ENCODE data around the gene TMEM72. TPM values are rescaled to one million over a fixed set of nuclear protein-coding genes. Genes with fewer than 3 reads are reported as not detected.

TMEM72 gene
- total and polyA plus RNA-seq, 2 of the 13 experiments (the other 11 are each of a cell fraction or from before 2014, with no cell fraction given) = 0.04 TPM; not detected in 1

GRCh38 chr10:44975431-44976331, 64.5 kb downstream of the TMEM72 start (continued):
- no peak for TF ChIP-seq ZBTB49 (CRISPR knock-in tag; IDR thresholded peaks at IDR 0.05; ENCODE audit: borderline replicate concordance)
- peak; percentile 48; the same call in 1 of the 2 replicates for TF ChIP-seq ZNF687 (CRISPR knock-in tag; IDR thresholded peaks at IDR 0.05)
- TF ChIP-seq IKZF1 (IDR thresholded peaks at IDR 0.05) = no peak
- no peak for TF ChIP-seq ETV5 (CRISPR knock-in tag; IDR thresholded peaks at IDR 0.05; ENCODE audit: borderline replicate concordance)
- 0 out of 2 replicates have a peak, but pooled peaks have one; percentile 11 for TF ChIP-seq ZNF567 (CRISPR knock-in tag; IDR thresholded peaks at IDR 0.05; ENCODE audit: borderline replicate concordance)
- no peak for TF ChIP-seq MAFF (IDR thresholded peaks at IDR 0.05; ENCODE audit: low read depth, low read length)
- TF ChIP-seq FOXO1 (CRISPR knock-in tag; IDR thresholded peaks at IDR 0.05) = no peak
- TF ChIP-seq E2F5 (CRISPR knock-in tag; conservative IDR thresholded peaks at IDR 0.05) = no peak
- TF ChIP-seq FOXK1 (CRISPR knock-in tag; IDR thresholded peaks at IDR 0.05; ENCODE audit: borderline replicate concordance, low read depth) = peak; percentile 55; the same call in 1 of the 2 replicates
- TF ChIP-seq PAX8 (CRISPR knock-in tag; IDR thresholded peaks at IDR 0.05; ENCODE audit: borderline replicate concordance) = no peak
- no peak for TF ChIP-seq SRSF1 (optimal IDR thresholded peaks at IDR 0.05; ENCODE audit: low read depth, low read length)
- peak; percentile 19 for TF ChIP-seq POLR2AphosphoS5 (IDR thresholded peaks at IDR 0.05; ENCODE audit: low read depth, low read length)
- TF ChIP-seq HDAC6 (IDR thresholded peaks at IDR 0.05; ENCODE audit: low read depth, low read length) = no peak
- TF ChIP-seq PPARG (CRISPR knock-in tag; conservative IDR thresholded peaks at IDR 0.05) = no peak
- no peak for TF ChIP-seq HMG20B (CRISPR knock-in tag; conservative IDR thresholded peaks at IDR 0.05)
- peak; percentile 70; the same call in 1 of the 2 replicates for TF ChIP-seq ZNF136 (CRISPR knock-in tag; IDR thresholded peaks at IDR 0.05; ENCODE audit: low read depth)
- peak; percentile 38; the same call in 1 of the 2 replicates for TF ChIP-seq MYNN (CRISPR knock-in tag; IDR thresholded peaks at IDR 0.05; ENCODE audit: low read depth)
- no peak for TF ChIP-seq TCF12 (IDR thresholded peaks at IDR 0.05)
- no peak for TF ChIP-seq TCF12 (CRISPR knock-in tag; IDR thresholded peaks at IDR 0.05)
- no peak for TF ChIP-seq ATF6 (CRISPR knock-in tag; conservative IDR thresholded peaks at IDR 0.05)
